A549 treated with GW870086 at 1 μM for 4 hours (cell line): ENCODE data around the gene HDAC6. TPM values are rescaled to one million over a fixed set of nuclear protein-coding genes. Genes with fewer than 3 reads are reported as not detected.

Experiments used
- total RNA-seq: library from RNA; stranded (reverse); fragments of 200-300 nt; extraction: Qiagen RNA extraction; gene quantifications from 5 replicates; pipeline ENCODE4 v1.2.3, GENCODE V29; 2022; ENCODE audit warnings: low read depth

The HDAC6 gene
- total RNA-seq = 22.8 to 30.3 TPM (median 29.1 TPM) in 5 replicates

DNA sequence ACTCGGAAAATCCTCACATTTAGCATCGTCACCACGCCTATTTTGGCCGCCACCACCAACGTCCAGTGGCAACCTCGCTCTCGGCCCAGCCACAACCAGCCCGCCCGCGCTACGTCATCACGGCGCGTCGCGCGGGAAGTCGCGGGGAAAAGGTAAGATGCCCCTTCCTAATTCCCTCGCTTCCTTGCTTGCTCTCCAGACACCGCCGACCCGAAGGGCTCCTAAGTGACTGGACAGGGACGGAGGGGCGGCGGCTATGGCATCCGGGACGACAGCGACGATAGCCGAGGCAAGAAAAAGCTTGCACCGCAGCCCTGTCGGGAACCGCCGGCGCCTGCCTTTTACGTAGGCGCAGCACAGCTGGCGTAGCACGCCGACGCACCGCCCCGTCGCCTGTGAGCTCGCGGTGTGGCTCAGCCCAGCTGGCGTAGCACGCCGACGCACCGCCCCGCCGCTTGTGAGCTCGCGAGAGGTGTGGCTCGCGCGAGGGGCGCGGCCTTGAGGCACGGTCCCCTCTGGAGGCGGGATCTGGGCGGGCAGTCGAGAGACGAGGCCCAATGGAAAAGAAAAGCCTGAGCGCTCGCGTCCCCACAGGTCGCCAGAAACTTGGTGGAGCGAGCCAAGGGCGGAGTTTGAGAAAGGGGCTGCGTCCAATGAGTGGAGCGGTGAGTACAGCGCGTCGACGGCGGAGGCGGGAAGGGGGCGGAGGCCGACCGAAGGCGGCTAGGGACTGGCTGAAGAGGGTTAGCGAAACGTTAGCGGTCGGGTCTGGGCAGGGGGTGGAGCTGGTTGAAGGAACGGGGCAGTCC lies at the start of gene HDAC6:
Gene HDAC6, plus strand, starts transcription at position 788 of the 809 bp plus-strand sequence. CDS start 626 bp downstream, outside the sequence.

DNA sequence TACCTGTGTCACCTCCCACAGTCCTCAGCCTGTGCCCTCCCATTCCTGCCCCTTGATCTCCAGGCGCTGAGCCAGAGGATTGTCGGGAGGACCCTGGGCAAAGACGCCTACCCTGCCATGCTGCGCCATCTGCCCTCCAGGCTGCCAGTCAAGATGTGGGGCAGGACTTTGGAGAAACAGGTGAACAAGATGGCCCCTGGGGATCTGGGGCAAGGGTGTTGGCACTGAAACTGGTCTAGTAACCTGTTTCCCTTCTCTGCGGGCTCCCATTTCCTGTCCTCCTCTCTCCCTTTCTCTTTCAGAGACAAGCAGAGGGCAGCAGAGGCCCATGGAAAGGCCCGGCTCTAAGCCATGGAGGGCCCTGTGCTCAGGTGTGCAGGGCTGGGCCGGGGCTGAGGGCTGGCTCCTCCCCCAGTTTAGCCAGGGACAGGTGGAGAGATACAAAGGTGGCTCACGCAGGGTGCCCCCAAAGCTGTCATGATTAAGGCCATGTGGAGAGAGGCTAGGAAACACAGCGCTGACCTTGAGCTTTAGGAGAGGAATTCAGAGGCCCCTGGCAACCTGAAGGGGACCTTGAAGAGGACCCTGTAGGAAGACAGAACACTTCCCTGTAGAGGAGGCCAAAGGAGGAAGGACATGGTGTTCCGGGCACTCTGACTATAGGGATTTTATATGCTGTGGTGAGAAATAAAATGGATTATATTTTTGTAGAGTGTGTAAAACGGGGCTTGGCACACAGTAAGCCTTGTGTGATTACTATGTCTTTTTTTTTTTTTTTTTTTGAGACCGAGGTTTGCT lies 40.0 kb upstream of the HDAC6 start, which contains the start of gene GLOD5:
Gene GLOD5, plus strand, starts transcription at position 74 of the 798 bp plus-strand sequence. Its CDS starts 44 bp downstream, at position 118.

DNA sequence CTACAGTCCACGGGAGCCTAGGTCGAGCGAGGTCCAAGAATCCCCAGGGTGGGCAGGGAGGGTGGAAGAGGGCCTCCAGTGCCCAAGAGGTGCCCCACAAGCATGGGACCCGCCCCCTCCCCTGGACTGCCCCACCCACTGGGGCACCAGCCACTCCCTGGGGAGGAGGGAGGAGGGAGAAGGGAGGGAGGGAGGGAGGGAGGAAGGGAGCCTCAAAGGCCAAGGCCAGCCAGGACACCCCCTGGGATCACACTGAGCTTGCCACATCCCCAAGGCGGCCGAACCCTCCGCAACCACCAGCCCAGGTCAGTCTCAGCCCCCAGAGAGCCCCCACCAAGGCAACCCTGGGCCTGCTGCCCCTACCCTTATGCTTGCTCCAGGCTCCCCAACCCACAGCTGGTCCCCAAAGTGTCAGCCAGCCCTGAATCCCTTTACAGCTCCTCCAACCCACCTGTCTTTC lies 15.5 kb upstream of the HDAC6 start, which contains the start of gene GATA1:
Gene GATA1, plus strand, starts transcription at position 250 of the 460 bp plus-strand sequence. CDS start 4,520 bp downstream, outside the sequence.

DNA sequence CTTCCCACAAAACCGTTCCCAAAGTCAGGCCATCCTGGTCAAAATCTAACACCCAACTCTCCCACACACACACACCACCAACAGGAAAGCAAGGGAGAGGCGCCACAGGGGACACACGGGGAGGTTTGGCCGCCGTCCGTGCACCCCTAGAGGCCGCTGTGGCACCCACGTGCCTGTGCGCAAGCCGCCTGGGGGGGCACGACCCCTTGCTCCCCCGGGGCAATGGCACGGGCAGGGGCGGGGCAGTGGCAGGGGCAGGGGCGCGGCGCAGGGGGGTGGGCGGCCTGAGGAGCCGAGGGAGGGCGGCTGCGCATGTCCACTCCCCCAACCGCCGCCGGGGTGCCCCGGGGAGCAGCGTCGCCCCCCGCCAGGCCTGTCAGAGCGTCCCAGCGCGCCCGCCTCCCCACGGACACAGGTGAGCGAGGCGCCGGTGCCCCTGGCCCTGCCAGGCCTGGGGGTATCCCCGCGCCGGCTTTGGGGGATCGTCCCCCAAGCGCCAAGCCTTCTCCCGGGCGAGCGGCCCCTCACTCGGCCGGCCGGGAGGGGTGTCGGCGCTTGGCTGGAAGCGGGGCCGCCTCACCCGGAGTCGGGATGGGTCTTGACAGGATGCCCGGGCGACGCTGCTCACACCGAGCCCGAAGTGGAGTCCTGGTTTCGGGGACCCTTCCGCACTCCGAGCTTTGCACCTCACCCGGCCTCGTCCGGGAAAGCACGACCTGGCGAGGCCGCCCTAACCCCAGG lies 24.4 kb downstream of the HDAC6 start, which contains the start of gene ERAS:
Gene ERAS, plus strand, starts transcription at position 379 of the 741 bp plus-strand sequence. CDS start 2,611 bp downstream, outside the sequence.

DNA sequence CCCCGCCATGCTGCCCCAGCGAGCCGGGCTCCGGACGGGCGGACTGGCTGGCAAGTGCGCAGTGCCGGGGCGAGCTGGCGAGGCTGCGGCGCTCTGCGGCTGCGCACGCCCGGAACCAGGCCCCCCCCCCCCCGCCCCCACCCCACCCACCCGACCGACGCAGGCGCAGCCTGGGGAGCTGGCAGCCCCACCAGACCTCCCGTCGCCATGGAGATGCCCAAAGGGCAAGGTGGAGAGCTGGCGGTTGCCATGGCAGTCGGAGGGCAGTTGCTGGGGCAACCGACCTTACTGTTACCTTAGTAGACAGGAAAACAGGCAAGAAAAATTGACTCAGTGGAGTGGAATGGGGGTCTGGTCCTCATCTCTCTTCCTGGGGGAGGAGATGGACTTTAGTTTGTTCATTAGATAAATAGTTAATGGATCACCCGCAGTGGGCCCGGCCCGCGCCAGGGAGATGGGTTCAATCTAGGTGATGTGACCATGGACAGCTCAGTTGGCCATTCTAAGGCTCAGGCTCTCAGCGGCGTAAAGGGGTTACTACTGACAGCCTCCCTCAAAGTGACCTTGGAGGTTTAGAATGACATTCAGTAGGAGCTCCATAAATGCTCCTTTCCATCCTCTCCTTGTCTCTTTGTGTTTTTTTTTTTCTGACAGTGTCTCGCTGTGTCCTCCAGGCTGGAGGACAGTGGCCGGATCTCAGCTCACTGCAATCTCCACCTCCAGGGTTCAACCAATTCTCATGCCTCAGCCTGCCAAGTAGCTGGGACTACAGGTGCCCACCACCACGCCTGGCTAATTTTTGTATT lies 33.9 kb downstream of the HDAC6 start, which contains the start of gene PCSK1N:
Gene PCSK1N, minus strand, starts transcription at position 87 of the 806 bp plus-strand sequence. Its CDS starts 78 bp downstream, at position 9.

Other genes with a start within 250 kb of the HDAC6 start
- gene RBM3, start 227.6 kb upstream of the HDAC6 start, total RNA-seq = 331 to 470 TPM (median 392 TPM) in 5 replicates
- gene WDR13, start 204.6 kb upstream of the HDAC6 start, total RNA-seq = 59.3 to 82.9 TPM (median 81.7 TPM) in 5 replicates
- gene WAS, start 118.3 kb upstream of the HDAC6 start, total RNA-seq = 0.15 to 0.34 TPM (median 0.19 TPM) in 5 replicates
- 18.8 to 23.2 TPM (median 21.9 TPM) in 5 replicates for gene SUV39H1, start 105.3 kb upstream of the HDAC6 start, total RNA-seq
- gene GLOD5, start 40.3 kb upstream of the HDAC6 start, total RNA-seq = not detected in 5 replicates
- gene GATA1, start 15.5 kb upstream of the HDAC6 start, total RNA-seq = not detected in 5 replicates
- 0.20 TPM in 1 of 5 replicates, not detected in the others for gene ERAS, start 24.4 kb downstream of the HDAC6 start, total RNA-seq
- 25.1 to 49.0 TPM (median 43.6 TPM) in 5 replicates for gene PCSK1N, start 33.5 kb downstream of the HDAC6 start, total RNA-seq
- 90.7 to 108 TPM (median 98.6 TPM) in 5 replicates for gene TIMM17B, start 95.7 kb downstream of the HDAC6 start, total RNA-seq
- gene PQBP1, start 95.9 kb downstream of the HDAC6 start, total RNA-seq = 88.0 to 104 TPM (median 92.5 TPM) in 5 replicates
- 52.9 to 70.1 TPM (median 68.5 TPM) in 5 replicates for gene SLC35A2, start 109.6 kb downstream of the HDAC6 start, total RNA-seq
- 8.4 to 10.8 TPM (median 10.3 TPM) in 5 replicates for gene PIM2, start 117.0 kb downstream of the HDAC6 start, total RNA-seq
- 55.5 to 63.8 TPM (median 61.3 TPM) in 5 replicates for gene OTUD5, start 155.5 kb downstream of the HDAC6 start, total RNA-seq
- 0.72 to 1.2 TPM (median 1.1 TPM) in 5 replicates for gene KCND1, start 169.8 kb downstream of the HDAC6 start, total RNA-seq
- gene GRIPAP1, start 200.2 kb downstream of the HDAC6 start, total RNA-seq = 15.9 to 20.9 TPM (median 20.1 TPM) in 5 replicates
- gene TFE3, start 241.3 kb downstream of the HDAC6 start, total RNA-seq = 39.9 to 51.9 TPM (median 50.8 TPM) in 5 replicates